ENCODE measurements around the gene KIRREL2.
"Not testable (repeated sequence)": the region's sequence is repeated elsewhere in the genome, so short reads cannot be mapped to it uniquely, and the experiment has no call there.

The KIRREL2 gene

GRCh38 chr19:35830986-35831385, 25.7 kb upstream of the KIRREL2 start:
- H3K9ac ChIP-seq (ENCODE audit: low read length): no peak overlapping the region
- no peaks in the 10 kb centered on the region for H3K36me3 ChIP-seq (ENCODE audit: control insufficient read depth, insufficient read depth, low read length)
- H3K4me3 ChIP-seq (ENCODE audit: low read length): no peak overlapping the region
- no peaks in the 10 kb centered on the region for H3K27me3 ChIP-seq (ENCODE audit: control insufficient read depth, insufficient read depth, low read length)
- no peaks in the 10 kb centered on the region for H3K9me3 ChIP-seq (ENCODE audit: control insufficient read depth, low read length)
- no peaks in the 10 kb centered on the region for H3K4me1 ChIP-seq (ENCODE audit: control insufficient read depth, insufficient read depth, low read length)

- no peaks in the 10 kb centered on the region for H3K9me3 ChIP-seq (ENCODE audit: control insufficient read depth, low read length)
- H3K27me3 ChIP-seq (ENCODE audit: control insufficient read depth, insufficient read depth, low read length): no peaks in the 10 kb centered on the region
- H3K9ac ChIP-seq (ENCODE audit: low read length): no peak overlapping the region
- H3K4me3 ChIP-seq (ENCODE audit: low read length): no peak overlapping the region
- H3K36me3 ChIP-seq (ENCODE audit: control insufficient read depth, insufficient read depth, low read length): no peaks in the 10 kb centered on the region
- H3K4me1 ChIP-seq (ENCODE audit: control insufficient read depth, insufficient read depth, low read length): no peaks in the 10 kb centered on the region
Observed at GRCh38 chr19:35832054-35832453, 24.7 kb upstream of the KIRREL2 start.

DNA sequence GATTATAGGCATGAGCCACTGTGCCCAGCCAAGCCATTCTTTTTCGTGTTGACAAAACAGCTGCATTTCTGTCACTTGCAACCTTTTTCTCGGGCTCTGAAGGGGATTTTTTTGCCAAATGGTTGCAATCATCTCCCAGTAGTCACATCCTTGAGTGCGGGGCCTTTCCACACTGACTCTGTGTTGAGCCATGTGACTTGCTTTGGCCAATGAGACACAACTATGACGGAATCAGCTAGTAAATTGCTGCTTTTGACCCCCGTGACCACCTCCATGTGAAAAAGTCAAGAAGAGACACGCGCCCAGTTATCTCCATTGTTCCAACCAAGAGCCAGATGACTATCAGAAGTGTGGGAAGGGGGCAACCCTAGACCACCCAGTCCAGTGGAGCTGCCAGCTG, 22.7 kb upstream of the KIRREL2 start:
- Histone ChIP-seq H3K36me3 (ENCODE audit: control insufficient read depth, insufficient read depth, low read length) (no peaks in the 10 kb centered on the region), H3K9ac (ENCODE audit: low read length) (no peak overlapping the region), H3K4me1 (ENCODE audit: control insufficient read depth, insufficient read depth, low read length) (no peaks in the 10 kb centered on the region), H3K27me3 (ENCODE audit: control insufficient read depth, insufficient read depth, low read length) (no peaks in the 10 kb centered on the region), H3K9me3 (ENCODE audit: control insufficient read depth, low read length) (no peaks in the 10 kb centered on the region), H3K4me3 (ENCODE audit: low read length) (no peak overlapping the region)

DNA sequence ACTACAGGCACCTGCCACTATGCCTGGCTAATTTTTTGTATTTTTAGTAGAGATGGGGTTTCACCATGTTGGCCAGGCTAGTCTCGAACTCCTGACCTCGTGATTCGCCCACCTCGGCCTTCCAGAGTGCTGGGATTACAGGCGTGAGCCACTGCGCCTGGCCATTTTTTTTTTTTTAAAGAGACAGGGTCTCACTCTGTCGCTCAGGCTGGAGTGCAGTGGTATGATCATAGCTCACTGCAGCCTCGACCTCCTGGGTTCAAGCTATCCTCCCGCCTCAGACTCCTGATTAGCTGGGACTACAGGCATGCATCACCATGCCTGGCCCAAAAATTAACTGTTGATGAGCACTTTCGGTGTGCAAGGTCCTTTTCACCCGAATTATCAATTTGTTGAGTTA, 20.6 kb upstream of the KIRREL2 start:
- H3K9me3 ChIP-seq (ENCODE audit: control insufficient read depth, low read length); H3K36me3 ChIP-seq (ENCODE audit: control insufficient read depth, insufficient read depth, low read length); H3K27me3 ChIP-seq (ENCODE audit: control insufficient read depth, insufficient read depth, low read length); H3K4me1 ChIP-seq (ENCODE audit: control insufficient read depth, insufficient read depth, low read length); H3K4me3 ChIP-seq (ENCODE audit: low read length); H3K9ac ChIP-seq (ENCODE audit: low read length): not testable (repeated sequence)

GRCh38 chr19:35841961-35842595, 14.6 kb upstream of the KIRREL2 start:
- H3K4me3 ChIP-seq (ENCODE audit: low read length): no peak overlapping the region
- H3K9me3 ChIP-seq (ENCODE audit: control insufficient read depth, low read length): no peaks in the 10 kb centered on the region

GRCh38 chr19:35842666-35843272, 13.9 kb upstream of the KIRREL2 start:
- Histone ChIP-seq H3K9ac (ENCODE audit: low read length) (no peak overlapping the region), H3K9me3 (ENCODE audit: control insufficient read depth, low read length) (no peaks in the 10 kb centered on the region), H3K36me3 (ENCODE audit: control insufficient read depth, insufficient read depth, low read length) (no peaks in the 10 kb centered on the region), H3K4me3 (ENCODE audit: low read length) (no peak overlapping the region), H3K27me3 (ENCODE audit: control insufficient read depth, insufficient read depth, low read length) (peaks cover 27% of the 10 kb centered on the region), H3K4me1 (ENCODE audit: control insufficient read depth, insufficient read depth, low read length) (peaks cover 26% of the 10 kb centered on the region)

More at GRCh38 chr19:35841961-35842595, 14.6 kb upstream of the KIRREL2 start:
- H3K9ac ChIP-seq (ENCODE audit: low read length): no peak overlapping the region
- peaks cover 26% of the 10 kb centered on the region for H3K27me3 ChIP-seq (ENCODE audit: control insufficient read depth, insufficient read depth, low read length)
- peaks cover 26% of the 10 kb centered on the region for H3K4me1 ChIP-seq (ENCODE audit: control insufficient read depth, insufficient read depth, low read length)
- H3K36me3 ChIP-seq (ENCODE audit: control insufficient read depth, insufficient read depth, low read length): no peaks in the 10 kb centered on the region

DNA sequence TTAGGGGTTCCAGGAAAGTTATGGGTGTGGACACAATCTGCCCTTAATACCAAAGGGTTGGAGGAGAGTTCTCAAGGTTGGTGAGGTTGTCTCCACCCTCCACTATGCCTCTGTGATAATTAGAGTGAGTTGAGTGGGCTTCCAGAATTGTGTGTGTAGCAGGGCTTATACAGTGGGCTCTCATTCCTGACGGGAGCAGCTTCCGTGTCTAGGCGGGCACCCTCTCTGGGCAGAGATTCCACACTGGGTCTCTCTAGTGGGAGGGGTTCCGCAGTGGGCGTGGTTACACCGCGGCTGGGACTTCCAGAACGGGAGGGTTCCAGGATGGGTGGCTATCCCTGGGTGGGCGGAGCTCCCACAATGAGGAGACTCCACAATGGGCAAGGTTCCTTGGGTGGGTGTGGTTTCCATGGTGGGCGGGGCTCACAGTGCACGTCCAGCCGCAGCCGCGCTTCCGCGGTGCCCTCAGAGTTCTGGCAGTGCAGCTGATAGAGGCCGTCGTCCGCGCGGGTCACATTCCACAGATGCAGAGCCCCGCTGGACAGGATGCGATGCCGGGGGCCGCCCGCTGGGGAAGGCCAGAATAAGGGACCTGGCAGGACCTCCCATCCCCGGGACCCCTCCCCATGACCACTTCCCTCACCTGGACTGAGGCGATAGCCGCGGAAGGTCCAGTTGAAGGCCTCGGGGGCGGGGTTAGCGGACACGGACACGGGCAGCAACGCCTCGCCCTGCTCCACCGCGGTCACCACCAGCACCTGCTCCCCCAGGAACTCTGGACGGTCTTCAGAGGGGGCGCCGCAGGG, 12.8 kb upstream of the KIRREL2 start:
- peaks cover 38% of the 10 kb centered on the region for H3K27me3 ChIP-seq (ENCODE audit: control insufficient read depth, insufficient read depth, low read length)
- peak overlapping the region; percentile 4 for H3K4me3 ChIP-seq (ENCODE audit: low read length)
- no peaks in the 10 kb centered on the region for H3K9me3 ChIP-seq (ENCODE audit: control insufficient read depth, low read length)
- H3K4me1 ChIP-seq (ENCODE audit: control insufficient read depth, insufficient read depth, low read length): peaks cover 26% of the 10 kb centered on the region
- no peak overlapping the region for H3K9ac ChIP-seq (ENCODE audit: low read length)
- H3K36me3 ChIP-seq (ENCODE audit: control insufficient read depth, insufficient read depth, low read length): no peaks in the 10 kb centered on the region

GRCh38 chr19:35844482-35845214, 12.1 kb upstream of the KIRREL2 start:
- Histone ChIP-seq H3K9me3 (ENCODE audit: control insufficient read depth, low read length) (no peaks in the 10 kb centered on the region), H3K4me1 (ENCODE audit: control insufficient read depth, insufficient read depth, low read length) (peaks cover 26% of the 10 kb centered on the region), H3K4me3 (ENCODE audit: low read length) (peak overlapping the region; percentile 4), H3K9ac (ENCODE audit: low read length) (no peak overlapping the region), H3K36me3 (ENCODE audit: control insufficient read depth, insufficient read depth, low read length) (no peaks in the 10 kb centered on the region), H3K27me3 (ENCODE audit: control insufficient read depth, insufficient read depth, low read length) (peaks cover 39% of the 10 kb centered on the region)

DNA sequence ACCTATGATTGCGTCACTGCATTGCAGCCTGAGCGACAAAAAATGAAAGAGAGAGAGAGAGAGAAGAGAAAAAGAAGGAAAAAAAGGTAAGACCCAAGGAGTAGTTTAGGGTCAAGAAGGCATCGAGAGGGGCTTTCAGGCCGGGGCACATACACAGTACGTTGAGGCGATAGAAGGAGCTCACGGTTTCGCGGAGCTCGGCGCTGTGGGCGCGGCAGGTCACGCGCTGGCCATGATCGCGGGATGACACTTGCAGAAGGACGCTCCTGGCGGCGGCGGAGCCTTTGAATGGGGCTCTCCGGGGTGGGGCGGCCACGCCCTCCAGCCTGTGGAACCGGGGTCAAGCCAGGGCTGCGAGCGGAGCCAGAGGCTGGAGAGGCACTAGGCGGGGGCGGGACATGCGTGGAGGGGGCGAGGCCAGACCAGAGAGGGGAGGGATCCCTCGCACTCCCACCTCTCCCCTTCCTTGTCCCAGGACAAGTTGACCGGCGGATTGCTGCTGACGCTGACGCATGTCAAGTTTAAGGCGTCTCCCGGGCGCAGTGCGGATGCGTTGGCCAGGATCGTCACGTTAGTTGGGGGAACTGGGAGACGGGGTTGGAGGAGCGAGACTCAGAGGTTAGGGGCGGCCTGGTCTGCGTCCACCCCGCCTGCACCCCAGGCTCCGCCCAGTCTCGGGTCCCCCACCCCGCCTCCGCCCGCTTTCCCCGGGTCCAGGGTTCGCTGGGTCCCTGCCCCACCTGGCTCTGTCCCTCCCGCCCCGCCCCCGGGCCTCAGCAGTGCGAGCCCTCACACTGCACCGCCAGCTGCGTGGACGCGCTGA, 11.3 kb upstream of the KIRREL2 start:
- Histone ChIP-seq H3K4me3 (ENCODE audit: low read length) (no peak overlapping the region), H3K9ac (ENCODE audit: low read length) (no peak overlapping the region), H3K27me3 (ENCODE audit: control insufficient read depth, insufficient read depth, low read length) (peaks cover 39% of the 10 kb centered on the region)

GRCh38 chr19:35846038-35846668, 10.6 kb upstream of the KIRREL2 start:
- H3K27me3 ChIP-seq (ENCODE audit: control insufficient read depth, insufficient read depth, low read length): peaks cover 44% of the 10 kb centered on the region
- H3K4me1 ChIP-seq (ENCODE audit: control insufficient read depth, insufficient read depth, low read length): peaks cover 26% of the 10 kb centered on the region
- no peaks in the 10 kb centered on the region for H3K36me3 ChIP-seq (ENCODE audit: control insufficient read depth, insufficient read depth, low read length)
- H3K4me3 ChIP-seq (ENCODE audit: low read length): no peak overlapping the region
- no peaks in the 10 kb centered on the region for H3K9me3 ChIP-seq (ENCODE audit: control insufficient read depth, low read length)
- no peak overlapping the region for H3K9ac ChIP-seq (ENCODE audit: low read length)

More for the DNA sequence above, 11.3 kb upstream of the KIRREL2 start:
- Histone ChIP-seq H3K4me1 (ENCODE audit: control insufficient read depth, insufficient read depth, low read length) (peaks cover 26% of the 10 kb centered on the region), H3K36me3 (ENCODE audit: control insufficient read depth, insufficient read depth, low read length) (no peaks in the 10 kb centered on the region), H3K9me3 (ENCODE audit: control insufficient read depth, low read length) (no peaks in the 10 kb centered on the region)

DNA sequence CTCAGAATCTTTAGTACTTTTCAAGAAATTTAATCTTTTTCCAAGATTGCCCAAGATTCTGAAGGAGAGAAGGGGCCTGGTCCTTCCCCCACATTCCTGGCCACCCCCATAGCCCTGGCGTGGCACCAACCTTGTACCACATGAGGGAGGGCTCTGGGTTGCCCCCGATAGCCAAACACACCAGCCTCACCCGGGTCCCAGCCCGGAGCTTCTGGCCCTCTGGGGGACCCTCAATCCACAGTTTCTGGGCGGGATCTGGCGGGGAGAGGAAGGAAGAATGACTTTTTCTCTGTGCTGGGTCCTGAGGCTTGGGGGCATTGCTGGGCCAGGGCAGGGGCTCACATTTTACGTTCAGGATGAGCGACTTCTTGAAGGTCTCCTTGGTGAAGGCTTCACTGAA, 8.8 kb upstream of the KIRREL2 start:
- peaks cover 26% of the 10 kb centered on the region for H3K4me1 ChIP-seq (ENCODE audit: control insufficient read depth, insufficient read depth, low read length)
- H3K9me3 ChIP-seq (ENCODE audit: control insufficient read depth, low read length): no peaks in the 10 kb centered on the region
- H3K27me3 ChIP-seq (ENCODE audit: control insufficient read depth, insufficient read depth, low read length): peaks cover 45% of the 10 kb centered on the region
- no peak overlapping the region for H3K4me3 ChIP-seq (ENCODE audit: low read length)
- no peak overlapping the region for H3K9ac ChIP-seq (ENCODE audit: low read length)
- H3K36me3 ChIP-seq (ENCODE audit: control insufficient read depth, insufficient read depth, low read length): no peaks in the 10 kb centered on the region
